MM.1S (cell line): ENCODE results near the gene FKBP7.

Experiments used
- DNase-seq: peaks from one replicate; pipeline ENCODE4 v3.0.0-alpha.2; 2015
- H2AFZ ChIP-seq: fragments of 300-600 bp; sonication (generic); 2 replicates; pipeline ENCODE4 v1.6.0; 2016; ENCODE audit warnings: antibody characterized with exemption, low read length
- H3F3A ChIP-seq: fragments of 300-600 bp; sonication (generic); 2 replicates; pipeline ENCODE4 v1.6.1; 2016; ENCODE audit warnings: mild to moderate bottlenecking, antibody characterized with exemption, low read length, moderate library complexity, mixed read lengths; ENCODE audit not compliant: insufficient read depth
- H3K27ac ChIP-seq: fragments of 300-600 bp; sonication (generic); 2 replicates; pipeline ENCODE4 v1.5.1; 2016; ENCODE audit warnings: mild to moderate bottlenecking, low read length
- H3K27me3 ChIP-seq: fragments of 300-600 bp; sonication (generic); replicated peaks from 2 replicates; pipeline ENCODE4 v1.6.0; 2016; ENCODE audit warnings: low read length; ENCODE audit not compliant: insufficient read depth
- H3K36me3 ChIP-seq: fragments of 300-600 bp; sonication (generic); replicated peaks from 2 replicates; pipeline ENCODE4 v1.6.1; 2016; ENCODE audit warnings: mild to moderate bottlenecking, low read length, mixed read lengths; ENCODE audit not compliant: insufficient read depth
- H3K4me1 ChIP-seq: fragments of 300-600 bp; sonication (generic); 2 replicates; pipeline ENCODE4 v1.6.1; 2016; ENCODE audit warnings: low read length, mixed read lengths
- H3K4me2 ChIP-seq: fragments of 300-600 bp; sonication (generic); 2 replicates; pipeline ENCODE4 v1.6.0; 2016; ENCODE audit warnings: low read depth, low read length
- H3K4me3 ChIP-seq: fragments of 300-600 bp; sonication (generic); 2 replicates; pipeline ENCODE4 v1.5.1; 2016; ENCODE audit warnings: low read length, mixed read lengths
- H3K79me2 ChIP-seq: fragments of 300-600 bp; sonication (generic); 2 replicates; pipeline ENCODE4 v1.6.1; 2016; ENCODE audit warnings: mixed run types, low read length, mixed read lengths
- H3K9ac ChIP-seq: fragments of 300-600 bp; sonication (generic); 2 replicates; pipeline ENCODE4 v1.6.1; 2016; ENCODE audit warnings: low read length, mixed read lengths
- H3K9me2 ChIP-seq: fragments of 300-600 bp; sonication (generic); replicated peaks from 2 replicates; pipeline ENCODE4 v1.6.1; 2016; ENCODE audit warnings: mild to moderate bottlenecking, low read length, mixed read lengths; ENCODE audit not compliant: insufficient read depth
- H3K9me3 ChIP-seq: fragments of 300-600 bp; sonication (generic); replicated peaks from 2 replicates; pipeline ENCODE4 v1.6.1; 2016; ENCODE audit warnings: mild to moderate bottlenecking, low read length, mixed read lengths; ENCODE audit not compliant: insufficient read depth
- H4K20me1 ChIP-seq: fragments of 300-600 bp; sonication (generic); 2 replicates; pipeline ENCODE4 v1.6.1; 2016; ENCODE audit warnings: mild to moderate bottlenecking, low read length, moderate library complexity, mixed read lengths; ENCODE audit not compliant: insufficient read depth
- CTCF ChIP-seq: fragments of 300-600 bp; sonication (generic); IDR thresholded peaks from 2 replicates; pipeline ENCODE4 v1.5.1; 2016; ENCODE audit warnings: antibody characterized with exemption, low read length, mixed read lengths
- EZH2 ChIP-seq: fragments of 300-600 bp; sonication (generic); optimal IDR thresholded peaks from 2 replicates; pipeline ENCODE3; 2017; ENCODE audit warnings: low read depth, mild to moderate bottlenecking, antibody characterized with exemption, low read length, mixed read lengths
- EZH2phosphoT487 ChIP-seq: fragments of 300-600 bp; sonication (generic); IDR thresholded peaks from 2 replicates; pipeline ENCODE4 v1.6.1; 2018; ENCODE audit warnings: antibody characterized with exemption, low read length

Gene FKBP7

GRCh38 chr2:178502751-178503150 is 24.4 kb upstream of the FKBP7 start:
- H3K27ac ChIP-seq, result no peak overlapping the region
- no peak overlapping the region for H3K9ac ChIP-seq
- H4K20me1 ChIP-seq, result no peaks in the 10 kb centered on the region; the same call in 1 of the 2 replicates
- TF ChIP-seq CTCF (no peak), EZH2phosphoT487 (no peak), EZH2 (no peak)
- no peaks in the 10 kb centered on the region for H3K9me3 ChIP-seq
- H3K9me2 ChIP-seq, result no peaks in the 10 kb centered on the region
- no peaks in the 10 kb centered on the region for H3F3A ChIP-seq
- H3K4me3 ChIP-seq, result no peak overlapping the region
- no peak overlapping the region for H3K4me2 ChIP-seq
- no peaks in the 10 kb centered on the region for H3K27me3 ChIP-seq
- H3K79me2 ChIP-seq, result no peaks in the 10 kb centered on the region
- no peak overlapping the region for H2AFZ ChIP-seq
- H3K4me1 ChIP-seq, result peaks cover 7% of the 10 kb centered on the region; the same call in 1 of the 2 replicates
- no peak for DNase-seq
- peaks cover 13% of the 10 kb centered on the region for H3K36me3 ChIP-seq

GRCh38 chr2:178499640-178500039 is 21.2 kb upstream of the FKBP7 start:
- Histone ChIP-seq H2AFZ (no peak overlapping the region), H3K4me3 (no peak overlapping the region), H3K27me3 (no peaks in the 10 kb centered on the region), H3K4me1 (peaks cover 16% of the 10 kb centered on the region), H4K20me1 (no peaks in the 10 kb centered on the region; the same call in 1 of the 2 replicates), H3K4me2 (no peak overlapping the region), H3K9me3 (no peaks in the 10 kb centered on the region), H3K9ac (no peak overlapping the region), H3K27ac (no peak overlapping the region), H3K9me2 (no peaks in the 10 kb centered on the region), H3K36me3 (peaks cover 17% of the 10 kb centered on the region), H3F3A (no peaks in the 10 kb centered on the region), H3K79me2 (no peaks in the 10 kb centered on the region)
- no peak for DNase-seq
- no peak for TF ChIP-seq EZH2phosphoT487
- no peak for TF ChIP-seq EZH2
- TF ChIP-seq CTCF, result no peak

- Histone ChIP-seq H2AFZ (no peak overlapping the region), H3K9me2 (no peaks in the 10 kb centered on the region), H3K9me3 (no peaks in the 10 kb centered on the region), H3K9ac (no peak overlapping the region), H3K36me3 (peaks cover 24% of the 10 kb centered on the region), H3K4me1 (peaks cover 19% of the 10 kb centered on the region), H3F3A (no peaks in the 10 kb centered on the region), H3K4me3 (no peak overlapping the region), H3K27ac (no peak overlapping the region), H3K4me2 (no peak overlapping the region), H3K79me2 (no peaks in the 10 kb centered on the region), H3K27me3 (no peaks in the 10 kb centered on the region), H4K20me1 (no peaks in the 10 kb centered on the region; the same call in 1 of the 2 replicates)
- DNase-seq, result peak; percentile 31
- TF ChIP-seq EZH2 (no peak), EZH2phosphoT487 (no peak), CTCF (no peak)
These were observed 19.7 kb upstream of the FKBP7 start for GRCh38 chr2:178498137-178498536.

- H3K4me3 ChIP-seq, result no peak overlapping the region
- no peaks in the 10 kb centered on the region for H3K9me2 ChIP-seq
- no peak overlapping the region for H2AFZ ChIP-seq
- H3F3A ChIP-seq, result no peaks in the 10 kb centered on the region
- H3K36me3 ChIP-seq, result peaks cover 12% of the 10 kb centered on the region; the same call in 1 of the 2 replicates
- TF ChIP-seq EZH2phosphoT487 (no peak), EZH2 (no peak), CTCF (no peak)
- no peak overlapping the region for H3K9ac ChIP-seq
- DNase-seq, result no peak
- H3K4me1 ChIP-seq, result peaks cover 19% of the 10 kb centered on the region
- peak overlapping the region; percentile 28; the same call in 1 of the 2 replicates for H3K4me2 ChIP-seq
- no peaks in the 10 kb centered on the region; the same call in 1 of the 2 replicates for H4K20me1 ChIP-seq
- H3K9me3 ChIP-seq, result no peaks in the 10 kb centered on the region
- no peaks in the 10 kb centered on the region for H3K27me3 ChIP-seq
- 0 out of 2 replicates have a peak overlapping the region, but pooled peaks have one; percentile 9 for H3K27ac ChIP-seq
- H3K79me2 ChIP-seq, result no peaks in the 10 kb centered on the region
These were observed 17.6 kb upstream of the FKBP7 start for GRCh38 chr2:178496049-178496448.
